ENCODE results near the gene CGRRF1.

CGRRF1 gene

DNA sequence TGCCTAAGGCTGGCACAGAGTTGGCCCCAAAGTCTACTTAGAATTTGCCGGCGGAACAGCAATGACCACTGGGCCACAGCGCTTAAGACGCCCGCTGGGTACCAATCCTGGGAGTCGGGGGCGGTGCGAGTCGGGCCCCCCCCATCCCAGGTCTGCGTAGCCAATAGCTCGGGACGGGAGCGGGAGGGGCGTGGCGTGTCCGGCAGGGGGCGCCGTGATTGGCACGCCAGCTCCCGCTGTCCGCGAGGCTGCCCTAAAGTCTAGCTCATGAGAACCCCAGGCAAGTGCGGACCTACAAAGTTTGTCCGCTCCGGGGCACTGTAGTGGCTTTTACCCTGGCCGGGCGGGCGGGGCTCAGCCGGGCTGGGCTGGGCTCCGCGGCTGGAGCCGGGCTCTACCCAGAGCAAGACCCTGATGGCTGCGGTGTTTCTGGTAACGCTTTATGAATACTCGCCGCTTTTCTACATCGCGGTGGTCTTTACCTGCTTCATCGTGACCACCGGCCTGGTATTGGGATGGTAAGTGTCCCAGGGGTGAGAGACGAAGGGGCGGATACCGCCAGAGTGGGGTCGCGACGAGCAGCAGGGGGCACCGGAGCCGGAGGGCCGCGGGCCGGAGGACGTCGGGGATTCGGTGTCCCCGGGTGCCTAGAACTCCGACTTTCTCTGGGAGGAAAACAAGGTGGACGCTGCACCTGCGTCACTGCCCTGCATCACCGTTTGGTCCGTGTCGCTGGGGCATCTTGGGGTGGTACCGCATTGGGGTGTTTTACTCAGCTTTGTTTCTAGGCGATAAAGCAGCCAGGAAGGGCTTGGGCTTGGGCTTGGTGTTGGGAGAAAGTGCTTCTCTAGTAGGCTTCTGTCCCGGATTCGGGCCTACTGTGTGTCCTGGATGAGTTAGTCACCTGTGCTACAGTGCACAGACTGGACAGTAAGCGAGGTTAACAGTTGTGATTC is at the start of gene CGRRF1:
TSS of gene CGRRF1 (plus strand) at position 361 of the 956 bp plus-strand sequence. CDS start at position 415, 54 bp downstream.
- TF ChIP-seq, protein P1, sequence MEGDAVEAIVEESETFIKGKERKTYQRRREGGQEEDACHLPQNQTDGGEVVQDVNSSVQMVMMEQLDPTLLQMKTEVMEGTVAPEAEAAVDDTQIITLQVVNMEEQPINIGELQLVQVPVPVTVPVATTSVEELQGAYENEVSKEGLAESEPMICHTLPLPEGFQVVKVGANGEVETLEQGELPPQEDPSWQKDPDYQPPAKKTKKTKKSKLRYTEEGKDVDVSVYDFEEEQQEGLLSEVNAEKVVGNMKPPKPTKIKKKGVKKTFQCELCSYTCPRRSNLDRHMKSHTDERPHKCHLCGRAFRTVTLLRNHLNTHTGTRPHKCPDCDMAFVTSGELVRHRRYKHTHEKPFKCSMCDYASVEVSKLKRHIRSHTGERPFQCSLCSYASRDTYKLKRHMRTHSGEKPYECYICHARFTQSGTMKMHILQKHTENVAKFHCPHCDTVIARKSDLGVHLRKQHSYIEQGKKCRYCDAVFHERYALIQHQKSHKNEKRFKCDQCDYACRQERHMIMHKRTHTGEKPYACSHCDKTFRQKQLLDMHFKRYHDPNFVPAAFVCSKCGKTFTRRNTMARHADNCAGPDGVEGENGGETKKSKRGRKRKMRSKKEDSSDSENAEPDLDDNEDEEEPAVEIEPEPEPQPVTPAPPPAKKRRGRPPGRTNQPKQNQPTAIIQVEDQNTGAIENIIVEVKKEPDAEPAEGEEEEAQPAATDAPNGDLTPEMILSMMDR (conservative IDR thresholded peaks at IDR 0.05; ENCODE audit: low read depth, low read length), result peak; percentile 33
- DNase-seq (ENCODE audit: low read depth), result peak; percentile 95
- H3K4me3 ChIP-seq (ENCODE audit: low read length), result peak within 1 kb of the TSS; percentile 91

DNA sequence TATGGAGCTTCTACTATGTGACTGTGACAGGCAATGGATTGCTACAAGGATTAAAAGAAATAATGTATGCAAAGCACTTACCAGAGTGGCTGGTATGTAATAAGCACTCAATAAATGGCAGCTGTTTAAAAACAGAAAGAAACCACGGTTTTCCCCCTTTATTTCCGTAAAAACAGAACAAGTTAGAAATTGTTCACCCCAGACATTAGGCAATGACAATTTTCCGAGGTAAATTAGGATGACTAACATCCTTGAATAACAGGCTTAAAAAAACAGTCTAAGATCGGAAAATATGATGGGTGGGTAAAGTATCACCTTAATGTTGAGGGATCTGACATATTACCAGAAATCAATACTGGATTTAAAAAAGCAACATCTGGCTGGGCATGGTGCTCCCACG is 47.7 kb upstream of the CGRRF1 start:
- no peak overlapping the region for H3K4me3 ChIP-seq (ENCODE audit: low read length)
- no peak for DNase-seq (ENCODE audit: low read depth)
- TF ChIP-seq, protein P1 (conservative IDR thresholded peaks at IDR 0.05; ENCODE audit: low read depth, low read length), result no peak

DNA sequence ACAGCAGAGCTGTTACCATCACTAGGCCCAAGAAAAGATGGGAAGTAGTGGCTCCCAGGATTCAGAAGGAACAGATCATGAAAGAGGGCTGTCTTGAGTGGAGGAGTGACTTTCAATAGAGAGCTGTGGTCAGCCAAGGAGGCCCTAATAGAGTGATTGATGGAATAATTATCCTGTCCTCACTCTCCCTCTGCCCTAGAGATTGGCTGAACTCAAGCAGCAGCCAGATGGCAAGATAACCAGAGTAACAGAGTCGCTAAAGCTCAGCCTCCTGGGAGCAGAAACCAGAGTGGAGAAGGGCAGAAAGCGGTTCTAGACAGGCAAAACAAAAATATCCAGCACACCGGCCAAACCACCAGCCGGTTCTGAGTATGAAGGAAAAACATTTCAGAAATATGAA is 44.1 kb upstream of the CGRRF1 start:
- no peak for DNase-seq (ENCODE audit: low read depth)
- TF ChIP-seq, protein P1 (conservative IDR thresholded peaks at IDR 0.05; ENCODE audit: low read depth, low read length), result no peak
- H3K4me3 ChIP-seq (ENCODE audit: low read length), result no peak overlapping the region

- TF ChIP-seq, protein P1 (conservative IDR thresholded peaks at IDR 0.05; ENCODE audit: low read depth, low read length), result no peak
- DNase-seq (ENCODE audit: low read depth), result no peak
- H3K4me3 ChIP-seq (ENCODE audit: low read length), result no peak overlapping the region
Measured at GRCh38 chr14:54467280-54467679, 42.4 kb upstream of the CGRRF1 start.

GRCh38 chr14:54470701-54471100 is 39.0 kb upstream of the CGRRF1 start:
- DNase-seq (ENCODE audit: low read depth), result no peak
- H3K4me3 ChIP-seq (ENCODE audit: low read length), result no peak overlapping the region
- TF ChIP-seq, protein P1 (conservative IDR thresholded peaks at IDR 0.05; ENCODE audit: low read depth, low read length), result no peak

GRCh38 chr14:54471641-54472040 is 38.1 kb upstream of the CGRRF1 start:
- H3K4me3 ChIP-seq (ENCODE audit: low read length), result no peak overlapping the region
- TF ChIP-seq, protein P1 (conservative IDR thresholded peaks at IDR 0.05; ENCODE audit: low read depth, low read length), result no peak
- no peak for DNase-seq (ENCODE audit: low read depth)

DNA sequence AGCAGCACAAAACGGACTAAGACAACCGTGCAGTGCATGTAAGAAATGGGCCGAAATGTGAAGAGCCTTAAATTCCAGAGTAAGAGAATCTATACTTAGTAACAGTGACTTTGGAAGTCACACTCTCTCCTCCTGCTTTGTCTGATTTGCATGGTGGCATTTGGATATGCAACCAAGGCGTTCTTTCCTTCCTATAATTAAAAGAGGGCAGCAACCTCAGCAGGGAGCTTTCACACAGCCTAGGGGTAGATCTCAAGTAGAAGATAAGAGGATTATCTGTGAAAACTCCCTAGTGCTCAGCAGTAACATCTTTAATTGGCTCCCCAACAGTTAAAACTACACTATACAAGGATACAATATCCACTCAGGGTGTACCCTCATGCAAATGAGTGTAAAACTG is 37.4 kb upstream of the CGRRF1 start:
- no peak overlapping the region for H3K4me3 ChIP-seq (ENCODE audit: low read length)
- DNase-seq (ENCODE audit: low read depth), result peak; percentile 13
- TF ChIP-seq, protein P1 (conservative IDR thresholded peaks at IDR 0.05; ENCODE audit: low read depth, low read length), result no peak

All from retinal pigment epithelial cell (primary cell).